Hypothalamus (tissue), 51 donors: ENCODE data around the gene ABL1.
A peak's percentile ranks its signal among the peaks of the same experiment; 100 is the strongest.

Source experiments
- DNase-seq, 51 donors: peaks; one replicate each; lab custom pipeline; 2025; lab: John Stamatoyannopoulos, UW

Gene ABL1

GRCh38 chr9:130824643-130825350, 10.3 kb upstream of the ABL1 start:
- peak in 1 of 51 donors; percentile 73 for DNase-seq

GRCh38 chr9:130825351-130825651, 9.8 kb upstream of the ABL1 start:
- DNase-seq, result no peak

DNA sequence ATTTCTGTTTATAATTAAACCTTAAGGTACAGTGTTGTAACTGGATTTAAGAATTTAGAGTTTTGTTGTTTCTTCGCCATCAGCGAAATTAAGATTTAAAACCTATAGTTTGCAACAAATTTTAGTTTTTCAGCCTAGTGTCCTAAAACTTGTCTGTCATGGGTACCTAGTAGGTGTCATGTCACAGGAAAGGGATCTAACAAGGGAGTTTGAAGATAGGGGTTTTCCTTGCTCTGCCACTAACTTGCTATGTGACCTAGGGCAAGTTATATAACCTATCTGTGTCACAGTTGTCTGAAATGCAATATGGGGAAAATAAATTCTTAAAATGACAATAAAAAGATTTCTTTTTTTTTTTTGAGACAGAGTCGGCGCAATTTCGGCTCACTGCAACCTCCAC, 9.2 kb upstream of the ABL1 start:
- no peak for DNase-seq

- DNase-seq, result no peak
Measured at GRCh38 chr9:130829762-130830161, 5.3 kb upstream of the ABL1 start.

DNA sequence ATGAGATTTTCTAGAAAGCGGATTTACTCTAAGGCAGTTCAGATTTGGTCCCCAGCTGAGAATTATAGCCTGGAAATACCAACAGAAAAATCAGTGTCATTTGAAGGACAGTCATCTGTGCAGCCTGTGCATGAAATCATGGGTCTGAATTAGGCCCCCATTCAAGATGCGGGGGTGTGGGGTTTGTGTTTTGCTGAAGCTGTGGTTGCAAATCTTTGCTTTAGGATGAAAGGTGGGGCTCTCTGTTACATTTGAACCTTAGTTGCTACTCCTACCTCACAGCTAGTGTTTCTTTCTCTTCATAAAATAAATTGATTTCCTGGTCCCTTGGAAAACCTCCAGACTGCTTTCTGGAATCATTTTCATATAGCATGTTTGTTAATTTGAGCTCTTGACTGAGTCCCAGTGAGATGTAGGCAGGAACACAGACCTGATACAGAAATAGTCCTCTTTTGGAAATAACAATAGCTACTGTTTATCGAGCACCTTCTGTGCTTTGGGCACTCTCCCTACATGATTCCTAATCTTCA, 4.8 kb upstream of the ABL1 start:
- no peak for DNase-seq

GRCh38 chr9:130831077-130831476, 4.0 kb upstream of the ABL1 start:
- no peak for DNase-seq

DNA sequence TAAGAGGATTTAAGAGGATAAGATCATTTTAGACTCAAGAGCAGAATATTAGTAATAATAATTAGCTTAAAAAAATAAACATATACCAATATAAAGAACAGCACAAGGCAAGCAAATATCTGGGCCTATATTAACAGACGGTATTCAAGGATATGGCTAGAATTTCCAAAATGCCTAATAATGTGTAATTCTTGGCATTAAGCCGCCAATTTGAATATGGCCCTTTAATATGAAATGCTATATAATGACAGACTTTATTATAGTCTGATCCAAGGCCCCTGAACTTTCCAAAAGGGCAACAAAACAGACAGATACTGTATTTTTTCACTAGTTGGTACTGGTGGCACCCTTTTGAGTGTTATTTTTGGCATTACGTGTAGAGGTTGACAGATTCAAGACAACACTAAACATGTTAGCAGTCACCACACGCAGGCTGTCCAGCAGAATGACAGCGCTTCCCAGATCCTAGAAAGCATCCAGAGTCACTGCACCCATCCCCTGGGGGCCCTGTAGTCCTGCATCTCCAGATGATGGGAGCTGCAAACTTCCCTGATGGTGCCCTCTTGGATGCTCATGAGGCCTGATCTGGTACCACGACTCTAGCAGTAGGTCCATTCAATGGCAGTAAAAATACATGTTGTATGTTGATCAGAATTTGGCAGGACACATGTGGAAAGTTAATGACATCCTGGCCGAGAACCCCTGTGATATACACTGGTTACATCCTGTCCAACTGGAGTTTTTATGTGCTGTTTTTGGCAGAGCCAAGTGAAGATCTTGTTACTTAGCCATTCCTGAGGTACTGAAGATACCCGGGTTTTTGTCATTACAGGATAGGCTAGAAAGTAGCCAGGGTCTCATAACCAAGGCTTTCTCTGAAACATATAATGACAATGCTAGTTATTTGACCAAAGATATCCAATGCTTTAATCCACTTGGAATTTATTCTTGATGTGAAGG, 1.7 kb upstream of the ABL1 start:
- no peak for DNase-seq

GRCh38 chr9:130835441-130836298, 616 bp downstream of the ABL1 start:
- peak in 13 of 51 donors; percentile 43 to 69 (median 59) for DNase-seq

DNA sequence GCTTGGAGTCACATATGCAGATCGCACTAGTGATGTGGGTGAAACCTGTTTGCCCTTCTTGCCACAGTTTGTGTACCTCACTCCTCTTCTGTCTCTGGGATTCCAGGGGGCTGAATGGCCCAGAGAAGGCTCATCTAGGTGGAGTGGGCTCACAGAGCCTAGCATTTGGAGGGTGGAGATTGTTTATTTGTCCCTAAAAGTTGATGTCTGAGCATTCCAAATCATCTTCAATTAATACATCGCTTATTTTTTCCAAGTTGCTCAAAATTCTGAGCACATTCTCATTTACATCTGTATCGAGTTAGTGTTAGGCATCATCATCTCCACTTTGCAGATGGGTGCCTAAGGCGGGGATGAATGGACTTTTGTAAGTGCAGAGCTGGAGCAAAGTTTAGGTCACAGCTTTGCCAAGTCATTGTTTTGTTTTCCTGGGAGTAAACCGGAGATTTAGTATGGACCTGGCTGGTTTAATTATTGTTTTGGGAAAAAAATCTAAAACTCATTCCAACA, 2.0 kb downstream of the ABL1 start:
- DNase-seq, result peak in 9 of 51 donors; percentile 33 to 87 (median 48)

GRCh38 chr9:130837643-130838042, 2.6 kb downstream of the ABL1 start:
- DNase-seq, result no peak

GRCh38 chr9:130839132-130840111, 4.4 kb downstream of the ABL1 start:
- no peak for DNase-seq

DNA sequence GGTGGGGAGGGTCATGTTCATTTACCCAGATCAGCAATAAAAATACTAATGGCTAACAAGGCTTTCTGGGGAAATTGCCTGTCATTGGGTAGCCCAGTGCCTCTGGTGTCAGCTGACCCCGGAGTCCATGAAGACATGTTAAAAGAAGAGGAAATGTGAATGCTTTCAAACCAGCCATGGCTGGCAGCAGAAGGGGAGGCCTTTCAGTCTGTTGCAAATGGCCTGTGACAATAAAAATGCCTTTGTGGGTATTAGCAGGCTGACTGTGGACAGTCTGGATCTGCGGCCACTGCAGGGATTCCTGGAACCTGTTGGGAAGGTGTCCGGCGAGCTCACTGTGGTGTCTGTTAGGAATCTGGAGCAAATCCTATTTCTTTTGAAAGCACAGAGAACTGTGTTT, 7.5 kb downstream of the ABL1 start:
- DNase-seq, result peak in 4 of 51 donors; percentile 19 to 25 (median 22)

- peak in 2 of 51 donors; percentile 22 to 28 for DNase-seq
Measured at GRCh38 chr9:130843049-130843908, 8.2 kb downstream of the ABL1 start.

DNA sequence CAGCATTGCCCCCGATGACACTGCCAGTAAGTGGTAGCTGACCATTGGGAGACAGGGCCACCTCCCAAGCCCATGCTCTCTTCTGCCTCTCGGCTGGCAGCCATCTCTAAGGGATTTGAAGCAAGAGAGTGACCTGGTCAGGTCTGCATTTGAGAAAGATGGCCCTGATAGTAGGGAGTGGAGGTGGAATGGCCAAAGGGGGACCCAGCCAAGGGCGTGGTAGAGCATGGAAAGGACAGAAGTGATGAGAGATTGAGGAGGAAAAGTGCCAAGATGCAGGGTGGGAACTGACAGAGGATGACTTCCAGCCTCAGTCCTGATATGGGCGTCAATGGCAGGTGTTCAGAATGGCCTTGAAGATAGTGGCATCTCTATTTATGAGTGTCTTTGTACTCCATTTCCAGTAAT, 9.0 kb downstream of the ABL1 start:
- DNase-seq, result no peak

GRCh38 chr9:130845254-130845653, 10.2 kb downstream of the ABL1 start:
- DNase-seq, result no peak

DNA sequence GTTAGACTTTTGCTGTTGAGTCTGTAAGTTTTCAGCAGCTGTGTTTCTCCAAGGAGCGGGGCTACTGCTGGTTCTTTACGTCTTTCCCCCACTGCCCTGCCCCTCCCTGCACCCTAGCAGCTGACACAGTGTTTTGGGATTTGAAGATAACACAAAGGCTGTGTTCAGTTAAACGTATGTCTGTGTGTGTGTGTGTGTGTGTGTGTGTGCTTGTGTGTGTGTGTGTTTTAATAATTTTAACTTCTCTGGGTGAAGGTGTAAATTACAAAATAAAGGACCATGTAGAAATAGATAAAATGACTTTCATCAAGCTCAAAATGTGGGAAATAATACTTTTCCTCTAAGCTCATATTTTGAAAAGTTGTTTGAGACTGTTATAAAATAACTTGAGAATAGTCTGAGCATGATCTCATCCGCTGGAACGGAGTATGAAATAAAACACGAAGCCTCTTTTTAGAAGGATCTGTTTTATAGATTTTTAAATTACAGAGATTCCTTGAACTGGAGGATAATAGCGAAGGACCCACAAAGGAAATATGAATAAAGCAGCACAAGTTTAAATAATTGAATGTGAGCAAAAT, 10.9 kb downstream of the ABL1 start:
- peak in 2 of 51 donors; percentile 22 to 34 for DNase-seq

GRCh38 chr9:130846487-130847305, 11.6 kb downstream of the ABL1 start:
- DNase-seq, result peak in 20 of 51 donors; percentile 26 to 63 (median 47)
